Measurements from ENCODE around the gene C17orf113.
"Not testable (repeated sequence)": the region's sequence is repeated elsewhere in the genome, so short reads cannot be mapped to it uniquely, and the experiment has no call there.

Gene C17orf113

GRCh38 chr17:42016411-42016831, 34.0 kb downstream of the C17orf113 start:
- DNase-seq, result no peak

GRCh38 chr17:42013740-42014139, 36.7 kb downstream of the C17orf113 start:
- not testable (repeated sequence) for DNase-seq

GRCh38 chr17:42012363-42012762, 38.0 kb downstream of the C17orf113 start:
- not testable (repeated sequence) for DNase-seq

GRCh38 chr17:42010898-42011516, 39.4 kb downstream of the C17orf113 start:
- no peak for DNase-seq

- DNase-seq, result not testable (repeated sequence)
These were observed 40.1 kb downstream of the C17orf113 start for GRCh38 chr17:42010266-42010680.

GRCh38 chr17:42009170-42009569, 41.2 kb downstream of the C17orf113 start:
- no peak for DNase-seq

GRCh38 chr17:42005166-42005565, 45.2 kb downstream of the C17orf113 start:
- no peak for DNase-seq

GRCh38 chr17:42002792-42003301, 47.6 kb downstream of the C17orf113 start:
- DNase-seq, result no peak

GRCh38 chr17:42002175-42002791, 48.1 kb downstream of the C17orf113 start:
- DNase-seq, result no peak

GRCh38 chr17:42001729-42002128, 48.7 kb downstream of the C17orf113 start:
- DNase-seq, result no peak

- DNase-seq, result no peak
These were observed 49.8 kb downstream of the C17orf113 start for GRCh38 chr17:42000413-42001133.

- no peak for DNase-seq
These were observed 51.9 kb downstream of the C17orf113 start for GRCh38 chr17:41998497-41998896.

- no peak for DNase-seq
These were observed 53.6 kb downstream of the C17orf113 start for GRCh38 chr17:41996855-41997164.

GRCh38 chr17:41992576-41992975, 57.8 kb downstream of the C17orf113 start:
- no peak for DNase-seq

- no peak for DNase-seq
These were observed 60.5 kb downstream of the C17orf113 start for GRCh38 chr17:41989702-41990419.

- DNase-seq, result no peak
These were observed 62.0 kb downstream of the C17orf113 start for GRCh38 chr17:41988418-41988817.
